GM21367 (cell line): ENCODE measurements around the gene TRA2B.

ENCODE experiments used
- ATAC-seq: cut with Tn5 transposase; IDR thresholded peaks from one replicate; pipeline ENCODE4 v1.9.1; 2021; ENCODE audit not compliant: unreplicated experiment

TRA2B gene

GRCh38 chr3:185954366-185954723, 16.5 kb upstream of the TRA2B start:
- ATAC-seq = no peak

GRCh38 chr3:185950728-185951127, 12.9 kb upstream of the TRA2B start:
- ATAC-seq = no peak

- ATAC-seq = no peak
Measured at GRCh38 chr3:185949515-185949914, 11.7 kb upstream of the TRA2B start.

GRCh38 chr3:185948292-185948691, 10.5 kb upstream of the TRA2B start:
- ATAC-seq = no peak

GRCh38 chr3:185943760-185944106, 5.9 kb upstream of the TRA2B start:
- peak; percentile 14 for ATAC-seq

GRCh38 chr3:185942907-185943759, 5.3 kb upstream of the TRA2B start:
- ATAC-seq = peak; percentile 86

- ATAC-seq = no peak
Measured at GRCh38 chr3:185942396-185942795, 4.6 kb upstream of the TRA2B start.

- no peak for ATAC-seq
Measured at GRCh38 chr3:185940951-185941350, 3.1 kb upstream of the TRA2B start.

GRCh38 chr3:185939721-185940120, 1.9 kb upstream of the TRA2B start:
- ATAC-seq = no peak

GRCh38 chr3:185936814-185937688, 763 bp downstream of the TRA2B start:
- peak; percentile 34 for ATAC-seq

- ATAC-seq = no peak
Measured at GRCh38 chr3:185936273-185936629, 1.6 kb downstream of the TRA2B start.

- no peak for ATAC-seq
Measured at GRCh38 chr3:185935465-185936272, 2.1 kb downstream of the TRA2B start.

- no peak for ATAC-seq
Measured at GRCh38 chr3:185934767-185935464, 2.9 kb downstream of the TRA2B start.

- no peak for ATAC-seq
Measured at GRCh38 chr3:185934174-185934557, 3.6 kb downstream of the TRA2B start.

- ATAC-seq = no peak
Measured at GRCh38 chr3:185933374-185934173, 4.2 kb downstream of the TRA2B start.

GRCh38 chr3:185931777-185932612, 5.8 kb downstream of the TRA2B start:
- no peak for ATAC-seq

GRCh38 chr3:185930393-185931107, 7.3 kb downstream of the TRA2B start:
- no peak for ATAC-seq
